Activated naive CD8-positive, alpha-beta T cell treated with anti-CD3 and anti-CD28 coated beads, Interleukin-2, amount 10 ng/mL, durations not matched to agents 7 days and 5 days (primary cell): ENCODE measurements around the gene NEXN. TPM values are rescaled to one million over a fixed set of nuclear protein-coding genes. Genes with fewer than 3 reads are reported as not detected.

Experiments used
- total RNA-seq, 2 experiments: library from RNA; stranded (reverse); gene quantifications; one replicate each; pipeline ENCODE4 v1.2.3, GENCODE V29; 2021

NEXN gene
- total RNA-seq, 2 experiments from 2014 or later = 2.0 to 3.0 TPM

Other genes starting within 250 kb of the NEXN start
- gene ZZZ3, start 206.0 kb upstream of the NEXN start, total RNA-seq = 10 to 100 TPM; 45.2 to 45.3 TPM
- 10 to 100 TPM; 69.7 to 70.8 TPM for gene USP33, start 128.8 kb upstream of the NEXN start, total RNA-seq
- gene MIGA1, start 109.0 kb upstream of the NEXN start, total RNA-seq = 10 to 100 TPM; 13.6 to 14.3 TPM
- 100 to 1,000 TPM; 223 to 228 TPM for gene FUBP1, start 90.4 kb downstream of the NEXN start, total RNA-seq
- 10 to 100 TPM; 15.2 to 16.4 TPM for gene DNAJB4, start 116.3 kb downstream of the NEXN start, total RNA-seq
- under 1 TPM; 0.44 to 0.74 TPM for gene GIPC2, start 157.3 kb downstream of the NEXN start, total RNA-seq